B cell (primary cell): ENCODE results near the gene TMPRSS15. TPM values are rescaled to one million over a fixed set of nuclear protein-coding genes. Genes with fewer than 3 reads are reported as not detected.

Experiments used
- ATAC-seq: fragments of 200-7000 bp; cut with Tn5 transposase; one replicate; pipeline ENCODE4 v1.10.0; 2021; ENCODE audit warnings: low read depth, mild to moderate bottlenecking, moderate number of reproducible peaks, moderate library complexity
- CTCF ChIA-PET: fragments of 350-600 bp; sonication (Branson Sonifier 250); formaldehyde crosslinking; loops from one replicate; lab custom pipeline; 2021; ENCODE audit warnings: antibody characterized with exemption, inconsistent platforms; lab: Charles Lee
- POLR2A ChIA-PET: fragments of 350-600 bp; sonication (Branson Sonifier 250); formaldehyde crosslinking; loops from one replicate; lab custom pipeline; 2021; ENCODE audit warnings: antibody characterized with exemption; lab: Charles Lee
- DNase-seq: peaks from one replicate; pipeline ENCODE4 v3.0.0; 2013
- H2AFZ ChIP-seq: 2 replicates; pipeline ENCODE4 v1.6.1; 2012; ENCODE audit warnings: mild to moderate bottlenecking, low read depth, low read length; ENCODE audit not compliant: insufficient read depth, poor library complexity, severe bottlenecking
- H3K27ac ChIP-seq, 2 donors: 1 replicate in 1 of 2; 2 replicates in 1 of 2; pipeline ENCODE4 v1.5.1; 2012 to 2013; ENCODE audit warnings: low read length in 2 of 2, mild to moderate bottlenecking in 2 of 2, moderate library complexity in 1 of 2
- H3K27me3 ChIP-seq, 4 experiments: fragments of 200-600 bp in 1 of 4; sonication (generic) in 1 of 4; replicated peaks in 1 of 4; 1 replicate in 2 of 4; 2 replicates in 2 of 4; pipeline versions ENCODE4 v1.6.1 to v1.7.0; 2013 to 2016; ENCODE audit warnings: low read length in 3 of 4, mild to moderate bottlenecking in 2 of 4, mixed read lengths in 1 of 4, moderate library complexity in 1 of 4; ENCODE audit not compliant: insufficient read depth in 4 of 4, control insufficient read depth in 3 of 4; ENCODE audit errors: control extremely low read depth in 1 of 4
- H3K36me3 ChIP-seq, 2 experiments: replicated peaks in 1 of 2; 1 replicate in 1 of 2; 2 replicates in 1 of 2; pipeline versions ENCODE4 v1.6.1 to v1.7.1; 2013; ENCODE audit warnings: low read length in 1 of 2; ENCODE audit not compliant: insufficient read depth in 2 of 2, control insufficient read depth in 1 of 2; ENCODE audit errors: control extremely low read depth in 1 of 2, extremely low read depth in 1 of 2
- H3K4me1 ChIP-seq, 2 donors: fragments of 200-600 bp in 1 of 2; sonication (generic) in 1 of 2; 1 replicate in 1 of 2; 2 replicates in 1 of 2; pipeline versions ENCODE4 v1.5.1 to v1.6.1; 2013 to 2017; ENCODE audit warnings: low read length in 2 of 2; ENCODE audit not compliant: control insufficient read depth in 2 of 2, insufficient read depth in 2 of 2
- H3K4me2 ChIP-seq: replicated peaks from 2 replicates; pipeline ENCODE3; 2012; ENCODE audit warnings: mild to moderate bottlenecking, low read depth, low read length; ENCODE audit not compliant: poor library complexity, severe bottlenecking
- H3K4me3 ChIP-seq, 5 experiments: fragments of 200-600 bp in 1 of 5; sonication (generic) in 1 of 5; 1 replicate in 3 of 5; 2 replicates in 2 of 5; pipeline versions ENCODE4 v1.5.1 to v1.7.0; 2011 to 2016; ENCODE audit warnings: low read length in 4 of 5, mild to moderate bottlenecking in 4 of 5, low read depth in 2 of 5, control low read depth in 1 of 5, moderate library complexity in 1 of 5; ENCODE audit not compliant: insufficient read depth in 1 of 5; ENCODE audit errors: control extremely low read depth in 1 of 5, extremely low read depth in 1 of 5
- H3K79me2 ChIP-seq: fragments of 200-600 bp; sonication (generic); one replicate; pipeline ENCODE4 v1.6.0; 2016; ENCODE audit warnings: low read length; ENCODE audit not compliant: control insufficient read depth, insufficient read depth
- H3K9ac ChIP-seq: fragments of 200-600 bp; sonication (generic); 2 replicates; pipeline ENCODE4 v1.6.1; 2017; ENCODE audit warnings: mild to moderate bottlenecking, low read length, moderate library complexity
- H3K9me3 ChIP-seq, 3 donors: one replicate each; pipeline versions ENCODE4 v1.6.1 to v1.7.1; 2013; ENCODE audit warnings: low read length in 2 of 3; ENCODE audit not compliant: control insufficient read depth in 2 of 3, insufficient read depth in 1 of 3; ENCODE audit errors: control extremely low read depth in 1 of 3
- H4K20me1 ChIP-seq: 2 replicates; pipeline ENCODE4 v1.6.0; 2012; ENCODE audit warnings: mild to moderate bottlenecking, low read length; ENCODE audit not compliant: insufficient read depth, control insufficient read depth, poor library complexity, severe bottlenecking
- H3K27ac Mint-ChIP-seq: one replicate; pipeline ENCODE4 v1.8.0; 2021; ENCODE audit warnings: mixed read lengths
- H3K27me3 Mint-ChIP-seq: one replicate; pipeline ENCODE4 v1.8.0; 2021; ENCODE audit warnings: mixed read lengths
- H3K4me1 Mint-ChIP-seq: one replicate; pipeline ENCODE4 v1.8.0; 2021; ENCODE audit warnings: mixed read lengths
- H3K4me3 Mint-ChIP-seq: one replicate; pipeline ENCODE4 v1.8.0; 2021; ENCODE audit warnings: mixed read lengths
- H3K9me3 Mint-ChIP-seq: one replicate; pipeline ENCODE4 v1.8.0; 2022; ENCODE audit warnings: mixed read lengths; ENCODE audit not compliant: insufficient read depth
- EZH2 ChIP-seq: IDR thresholded peaks from 2 replicates; pipeline ENCODE4 v1.6.1; 2012; ENCODE audit warnings: borderline replicate concordance, low read depth, mild to moderate bottlenecking, moderate library complexity, low read length; ENCODE audit not compliant: insufficient read depth, poor library complexity, severe bottlenecking
- intact Hi-C: fragments of 100-400 bp; cut with micrococcal nuclease; formaldehyde crosslinking; loops from one replicate; pipeline ENCODE4 v1.10.0; 2022
- polyA plus RNA-seq: library from polyadenylated mRNA; depleted of rRNA; stranded (reverse); fragments of >200 nt; gene quantifications from 2 replicates; pipeline ENCODE4 v1.2.3, GENCODE V29; 2012
- total RNA-seq, 2 donors: library from RNA; stranded (reverse); fragments of 120-200 nt in 1 of 2; gene quantifications; 1 replicate in 1 of 2; 2 replicates in 1 of 2; pipeline versions ENCODE4 v1.2.3 to v1.2.4, GENCODE V29; 2013 to 2022
- TF ChIP-seq, protein P1 (sequence below): fragments of 200-600 bp; IDR thresholded peaks from one replicate; pipeline ENCODE4 v1.8.0; 2022; ENCODE audit warnings: antibody characterized with exemption, mild to moderate bottlenecking

TMPRSS15 gene
- total and polyA plus RNA-seq, 2 donors (not counting 1 experiment from before 2014, with no cell fraction given) = 0.04 TPM; not detected in 1

- no peak overlapping the region for H3K27ac Mint-ChIP-seq
- DNase-seq = no peak
- Histone ChIP-seq H3K9ac (no peak overlapping the region), H3K9me3 (peaks cover 1 to 14% (median 3%) of the 10 kb centered on the region in 3 donors), H3K79me2 (no peaks in the 10 kb centered on the region), H4K20me1 (no peaks in the 10 kb centered on the region), H3K4me3 (no peak overlapping the region), H3K4me1 (no peaks in the 10 kb centered on the region), H3K27me3 (no peaks in the 10 kb centered on the region), H3K4me2 (no peak overlapping the region), H3K27ac (no peak overlapping the region), H2AFZ (no peak overlapping the region), H3K36me3 (no peaks in the 10 kb centered on the region)
- no peaks in the 10 kb centered on the region for H3K4me1 Mint-ChIP-seq
- H3K9me3 Mint-ChIP-seq = peaks cover 12% of the 10 kb centered on the region
- no peak overlapping the region for H3K4me3 Mint-ChIP-seq
- no peak for ATAC-seq
- TF ChIP-seq EZH2 = no peak
- TF ChIP-seq, protein P1, sequence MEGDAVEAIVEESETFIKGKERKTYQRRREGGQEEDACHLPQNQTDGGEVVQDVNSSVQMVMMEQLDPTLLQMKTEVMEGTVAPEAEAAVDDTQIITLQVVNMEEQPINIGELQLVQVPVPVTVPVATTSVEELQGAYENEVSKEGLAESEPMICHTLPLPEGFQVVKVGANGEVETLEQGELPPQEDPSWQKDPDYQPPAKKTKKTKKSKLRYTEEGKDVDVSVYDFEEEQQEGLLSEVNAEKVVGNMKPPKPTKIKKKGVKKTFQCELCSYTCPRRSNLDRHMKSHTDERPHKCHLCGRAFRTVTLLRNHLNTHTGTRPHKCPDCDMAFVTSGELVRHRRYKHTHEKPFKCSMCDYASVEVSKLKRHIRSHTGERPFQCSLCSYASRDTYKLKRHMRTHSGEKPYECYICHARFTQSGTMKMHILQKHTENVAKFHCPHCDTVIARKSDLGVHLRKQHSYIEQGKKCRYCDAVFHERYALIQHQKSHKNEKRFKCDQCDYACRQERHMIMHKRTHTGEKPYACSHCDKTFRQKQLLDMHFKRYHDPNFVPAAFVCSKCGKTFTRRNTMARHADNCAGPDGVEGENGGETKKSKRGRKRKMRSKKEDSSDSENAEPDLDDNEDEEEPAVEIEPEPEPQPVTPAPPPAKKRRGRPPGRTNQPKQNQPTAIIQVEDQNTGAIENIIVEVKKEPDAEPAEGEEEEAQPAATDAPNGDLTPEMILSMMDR = no peak
- ChIA-PET POLR2A (no interaction called here), CTCF (no interaction called here)
- H3K27me3 Mint-ChIP-seq = no peaks in the 10 kb centered on the region
- intact Hi-C loops = no loop called here
These were observed 183.1 kb downstream of the TMPRSS15 start for GRCh38 chr21:18220498-18220897.

Other genes starting within 250 kb of the TMPRSS15 start
- 0.19 and 0.20 TPM in 2 replicates for gene CHODL, start 159.0 kb downstream of the TMPRSS15 start, total RNA-seq
- 0.04 TPM in 1 of 2 replicates, not detected in the other for gene CHODL, start 159.0 kb downstream of the TMPRSS15 start, polyA plus RNA-seq